ENCODE results near the gene ST14. TPM values are rescaled to one million over a fixed set of nuclear protein-coding genes. Genes with fewer than 3 reads are reported as not detected.
A peak's percentile ranks its signal among the peaks of the same experiment; 100 is the strongest.

Gene ST14
- total RNA-seq, 2 donors from 2014 or later: 537 to 604 TPM

GRCh38 chr11:130178441-130179339, 19.1 kb downstream of the ST14 start:
- TF ChIP-seq, protein P1, sequence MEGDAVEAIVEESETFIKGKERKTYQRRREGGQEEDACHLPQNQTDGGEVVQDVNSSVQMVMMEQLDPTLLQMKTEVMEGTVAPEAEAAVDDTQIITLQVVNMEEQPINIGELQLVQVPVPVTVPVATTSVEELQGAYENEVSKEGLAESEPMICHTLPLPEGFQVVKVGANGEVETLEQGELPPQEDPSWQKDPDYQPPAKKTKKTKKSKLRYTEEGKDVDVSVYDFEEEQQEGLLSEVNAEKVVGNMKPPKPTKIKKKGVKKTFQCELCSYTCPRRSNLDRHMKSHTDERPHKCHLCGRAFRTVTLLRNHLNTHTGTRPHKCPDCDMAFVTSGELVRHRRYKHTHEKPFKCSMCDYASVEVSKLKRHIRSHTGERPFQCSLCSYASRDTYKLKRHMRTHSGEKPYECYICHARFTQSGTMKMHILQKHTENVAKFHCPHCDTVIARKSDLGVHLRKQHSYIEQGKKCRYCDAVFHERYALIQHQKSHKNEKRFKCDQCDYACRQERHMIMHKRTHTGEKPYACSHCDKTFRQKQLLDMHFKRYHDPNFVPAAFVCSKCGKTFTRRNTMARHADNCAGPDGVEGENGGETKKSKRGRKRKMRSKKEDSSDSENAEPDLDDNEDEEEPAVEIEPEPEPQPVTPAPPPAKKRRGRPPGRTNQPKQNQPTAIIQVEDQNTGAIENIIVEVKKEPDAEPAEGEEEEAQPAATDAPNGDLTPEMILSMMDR (IDR thresholded peaks at IDR 0.05): no peak
- Histone ChIP-seq H3K27ac (peak overlapping the region; percentile 94), H3K27me3 (no peaks in the 10 kb centered on the region), H3K36me3 (no peaks in the 10 kb centered on the region), H3K9ac (ENCODE audit: low read depth in 2 of 2, low read length in 2 of 2) (peak overlapping the region in 1 of 2 donors; percentile 89), H3K4me3 (no peak overlapping the region), H3K9me3 (no peaks in the 10 kb centered on the region), H3K4me1 (peaks cover 24% of the 10 kb centered on the region)
- DNase-seq: peak; percentile 75
- intact Hi-C loops (cut with DNase I): no loop called here

- H3K4me3 ChIP-seq: no peak overlapping the region
- peak; percentile 70 for DNase-seq
- intact Hi-C loops (cut with DNase I): no loop called here
- H3K36me3 ChIP-seq: no peaks in the 10 kb centered on the region
- TF ChIP-seq, protein P1 (IDR thresholded peaks at IDR 0.05): no peak
- no peaks in the 10 kb centered on the region for H3K27me3 ChIP-seq
- H3K9ac ChIP-seq (ENCODE audit: low read depth in 2 of 2, low read length in 2 of 2): peak overlapping the region in 1 of 2 donors; percentile 89
- peak overlapping the region; percentile 94 for H3K27ac ChIP-seq
- H3K9me3 ChIP-seq: no peaks in the 10 kb centered on the region
- peaks cover 24% of the 10 kb centered on the region for H3K4me1 ChIP-seq
Measured at GRCh38 chr11:130179396-130180306, 20.1 kb downstream of the ST14 start.

- Histone ChIP-seq H3K4me1 (peaks cover 24% of the 10 kb centered on the region), H3K36me3 (no peaks in the 10 kb centered on the region), H3K27me3 (no peaks in the 10 kb centered on the region), H3K9ac (ENCODE audit: low read depth in 2 of 2, low read length in 2 of 2) (peak overlapping the region; percentile 63 to 89), H3K27ac (peak overlapping the region; percentile 94), H3K9me3 (no peaks in the 10 kb centered on the region), H3K4me3 (no peak overlapping the region)
- TF ChIP-seq, protein P1 (IDR thresholded peaks at IDR 0.05): no peak
- intact Hi-C loops (cut with DNase I): no loop called here
- peak; percentile 43 for DNase-seq
Measured at GRCh38 chr11:130180491-130180890, 20.9 kb downstream of the ST14 start.

DNA sequence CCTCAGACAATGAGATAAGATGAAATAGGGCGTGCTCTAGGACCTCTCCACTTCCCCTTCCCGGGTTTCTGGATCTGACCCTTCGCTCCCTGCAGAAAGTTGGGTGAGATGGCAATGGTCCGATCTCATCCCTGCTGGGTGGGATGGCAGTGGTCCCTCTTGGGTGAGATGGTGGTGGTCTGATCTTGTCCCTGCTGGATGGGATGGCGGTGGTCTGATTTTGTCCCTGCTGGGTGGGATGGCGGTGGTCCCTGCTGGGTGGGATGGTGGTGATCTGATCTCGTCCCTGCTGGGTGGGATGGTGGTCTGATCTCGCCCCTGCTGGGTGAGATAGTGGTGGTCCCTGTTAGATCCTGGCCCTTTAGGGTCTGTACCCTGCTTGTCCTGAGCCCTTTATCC, 21.3 kb downstream of the ST14 start:
- DNase-seq: no peak
- Histone ChIP-seq H3K27me3 (no peaks in the 10 kb centered on the region), H3K4me1 (peaks cover 24% of the 10 kb centered on the region), H3K36me3 (no peaks in the 10 kb centered on the region), H3K4me3 (peak overlapping the region; percentile 9), H3K9me3 (no peaks in the 10 kb centered on the region), H3K9ac (ENCODE audit: low read depth in 2 of 2, low read length in 2 of 2) (peak overlapping the region; percentile 63 to 89), H3K27ac (peak overlapping the region; percentile 94)
- TF ChIP-seq, protein P1 (IDR thresholded peaks at IDR 0.05): no peak
- intact Hi-C loops (cut with DNase I): no loop called here

Measured in colonic mucosa (tissue), 4 donors.